H1 (cell line): Measurements from ENCODE around the gene DHRS9. TPM values are rescaled to one million over a fixed set of nuclear protein-coding genes. Genes with fewer than 3 reads are reported as not detected.

Source experiments
- CEBPB ChIP-seq: IDR thresholded peaks from 2 replicates; pipeline ENCODE4 v1.6.1; 2012; ENCODE audit warnings: low read depth, low read length
- EZH2 ChIP-seq: fragments of 200-600 bp; sonication (generic); IDR thresholded peaks from 2 replicates; pipeline ENCODE4 v1.7.1; 2012; ENCODE audit warnings: low read depth, mild to moderate bottlenecking, moderate library complexity, low read length, inconsistent platforms; ENCODE audit not compliant: severe bottlenecking
- JUND ChIP-seq: IDR thresholded peaks from 2 replicates; pipeline ENCODE4 v1.6.1; 2011; ENCODE audit warnings: mild to moderate bottlenecking, improper control_type of control experiment, low read length
- RXRA ChIP-seq: IDR thresholded peaks from 2 replicates; pipeline ENCODE4 v1.6.1; 2011; ENCODE audit warnings: low read depth, mild to moderate bottlenecking, low read length, moderate library complexity; ENCODE audit not compliant: insufficient read depth
- SIX5 ChIP-seq: IDR thresholded peaks from 2 replicates; pipeline ENCODE4 v1.6.1; 2011; ENCODE audit warnings: mild to moderate bottlenecking, low read depth, low read length
- TAF7 ChIP-seq: optimal IDR thresholded peaks from 2 replicates; pipeline ENCODE3; 2011; ENCODE audit warnings: low read depth, mild to moderate bottlenecking, inconsistent platforms, low read length, moderate library complexity, borderline replicate concordance
- polyA plus RNA-seq, 7 experiments: library from polyadenylated mRNA; depleted of rRNA in 3 of 7; stranded (reverse) in 5 of 7; unstranded in 2 of 7; fragments of >200 nt in 5 of 7; fragments of 200-250 nt in 2 of 7; gene quantifications; 1 replicate in 5 of 7; 2 replicates in 1 of 7; 4 replicates in 1 of 7; pipeline versions ENCODE4 v1.2.1 to v1.2.3, GENCODE V29; 2011 to 2013; ENCODE audit warnings: missing spikeins in 2 of 7, mixed read lengths in 2 of 7
- total RNA-seq: library from RNA; stranded (reverse); fragmentation: NEBNext Ultra II Directional; extraction: Animal tissue kit (Norgen Biotek cat#: 25700); gene quantifications from 2 replicates; pipeline ENCODE4 v1.2.1, GENCODE V29; 2021
- TF ChIP-seq, protein P1 (sequence below): IDR thresholded peaks from 2 replicates; pipeline ENCODE4 v1.6.1; 2012; ENCODE audit warnings: low read length, inconsistent platforms

Gene DHRS9
- total and polyA plus RNA-seq, 2 of the 8 experiments (the other 6 are each of a cell fraction or from before 2014, with no cell fraction given): not detected

DNA sequence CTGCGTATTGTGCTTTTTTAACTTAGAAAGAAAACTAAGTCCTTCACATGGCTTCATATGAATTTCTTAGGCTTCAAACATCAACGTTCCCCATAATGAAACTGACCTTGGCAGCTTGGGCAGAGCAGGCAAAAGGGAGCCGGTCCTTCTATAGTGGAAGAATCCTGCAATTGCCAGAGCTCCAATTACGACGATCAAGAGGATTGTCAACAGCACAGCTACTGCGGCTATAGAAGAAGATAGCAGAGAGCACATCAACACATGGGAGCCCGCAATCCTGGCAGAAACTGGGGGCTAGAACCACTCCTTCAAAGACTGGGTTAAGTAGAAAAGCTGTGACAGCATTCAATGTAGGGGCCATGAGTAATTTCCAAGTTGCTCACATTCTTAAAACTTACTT, 69.8 kb downstream of the DHRS9 start (continued):
- TF ChIP-seq, protein P1, sequence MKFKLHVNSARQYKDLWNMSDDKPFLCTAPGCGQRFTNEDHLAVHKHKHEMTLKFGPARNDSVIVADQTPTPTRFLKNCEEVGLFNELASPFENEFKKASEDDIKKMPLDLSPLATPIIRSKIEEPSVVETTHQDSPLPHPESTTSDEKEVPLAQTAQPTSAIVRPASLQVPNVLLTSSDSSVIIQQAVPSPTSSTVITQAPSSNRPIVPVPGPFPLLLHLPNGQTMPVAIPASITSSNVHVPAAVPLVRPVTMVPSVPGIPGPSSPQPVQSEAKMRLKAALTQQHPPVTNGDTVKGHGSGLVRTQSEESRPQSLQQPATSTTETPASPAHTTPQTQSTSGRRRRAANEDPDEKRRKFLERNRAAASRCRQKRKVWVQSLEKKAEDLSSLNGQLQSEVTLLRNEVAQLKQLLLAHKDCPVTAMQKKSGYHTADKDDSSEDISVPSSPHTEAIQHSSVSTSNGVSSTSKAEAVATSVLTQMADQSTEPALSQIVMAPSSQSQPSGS: no peak
- TF ChIP-seq TAF7 (no peak), EZH2 (no peak), SIX5 (no peak), CEBPB (no peak), JUND (no peak), RXRA (no peak)
